ENCODE results near the gene LRFN3.
"Not testable (repeated sequence)": the region's sequence is repeated elsewhere in the genome, so short reads cannot be mapped to it uniquely, and the experiment has no call there.

Gene LRFN3

DNA sequence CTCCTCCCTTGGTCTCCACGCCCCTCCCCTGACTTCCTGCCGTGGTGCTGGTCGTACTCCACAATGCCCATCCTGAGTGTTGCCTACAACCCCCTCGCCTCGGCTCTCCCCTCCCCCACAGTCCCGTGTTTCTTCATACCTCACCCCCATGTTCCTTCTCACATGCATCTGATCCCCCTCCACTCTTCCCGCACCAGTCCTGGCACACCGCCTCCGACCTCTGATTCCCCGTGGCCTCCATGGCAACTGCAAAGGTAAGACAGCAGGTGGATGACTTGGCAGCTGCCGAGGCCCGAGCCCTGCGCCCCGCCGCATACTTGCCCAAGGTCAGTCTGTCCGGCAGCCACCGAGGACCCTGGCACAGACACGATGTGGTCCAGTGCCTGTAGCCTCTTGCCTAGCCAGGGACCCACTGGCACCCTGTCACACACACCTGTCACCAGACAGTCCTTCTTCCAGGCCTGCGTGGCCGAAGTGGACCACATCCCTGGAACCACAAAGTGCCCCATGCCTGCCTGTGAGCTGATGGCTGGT lies 42.7 kb downstream of the LRFN3 start:
- no peak for DNase-seq (ENCODE audit: low read depth)
- TF ChIP-seq, protein P1, sequence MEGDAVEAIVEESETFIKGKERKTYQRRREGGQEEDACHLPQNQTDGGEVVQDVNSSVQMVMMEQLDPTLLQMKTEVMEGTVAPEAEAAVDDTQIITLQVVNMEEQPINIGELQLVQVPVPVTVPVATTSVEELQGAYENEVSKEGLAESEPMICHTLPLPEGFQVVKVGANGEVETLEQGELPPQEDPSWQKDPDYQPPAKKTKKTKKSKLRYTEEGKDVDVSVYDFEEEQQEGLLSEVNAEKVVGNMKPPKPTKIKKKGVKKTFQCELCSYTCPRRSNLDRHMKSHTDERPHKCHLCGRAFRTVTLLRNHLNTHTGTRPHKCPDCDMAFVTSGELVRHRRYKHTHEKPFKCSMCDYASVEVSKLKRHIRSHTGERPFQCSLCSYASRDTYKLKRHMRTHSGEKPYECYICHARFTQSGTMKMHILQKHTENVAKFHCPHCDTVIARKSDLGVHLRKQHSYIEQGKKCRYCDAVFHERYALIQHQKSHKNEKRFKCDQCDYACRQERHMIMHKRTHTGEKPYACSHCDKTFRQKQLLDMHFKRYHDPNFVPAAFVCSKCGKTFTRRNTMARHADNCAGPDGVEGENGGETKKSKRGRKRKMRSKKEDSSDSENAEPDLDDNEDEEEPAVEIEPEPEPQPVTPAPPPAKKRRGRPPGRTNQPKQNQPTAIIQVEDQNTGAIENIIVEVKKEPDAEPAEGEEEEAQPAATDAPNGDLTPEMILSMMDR (conservative IDR thresholded peaks at IDR 0.05; ENCODE audit: low read depth, low read length) = no peak
- H3K4me3 ChIP-seq (ENCODE audit: low read length) = no peak overlapping the region

DNA sequence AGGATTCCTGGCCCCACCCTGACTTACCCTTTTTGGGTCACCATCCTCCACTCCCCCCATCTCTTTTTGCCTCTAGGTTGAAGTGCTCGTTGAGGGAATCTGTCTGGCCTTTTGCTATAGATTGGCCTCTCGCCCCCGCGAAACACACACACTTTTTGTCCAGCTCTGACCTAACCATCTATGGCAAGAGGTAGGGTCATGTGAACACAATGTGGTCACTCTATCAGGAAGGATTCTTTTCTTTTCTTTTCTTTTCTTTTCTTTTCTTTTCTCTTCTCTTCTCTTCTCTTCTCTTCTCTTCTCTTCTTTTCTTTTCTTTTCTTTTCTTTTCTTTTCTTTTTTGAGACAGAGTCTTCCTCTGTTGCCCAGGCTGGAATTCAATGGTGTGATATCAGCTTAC lies 44.8 kb downstream of the LRFN3 start:
- H3K4me3 ChIP-seq (ENCODE audit: low read length) = not testable (repeated sequence)

DNA sequence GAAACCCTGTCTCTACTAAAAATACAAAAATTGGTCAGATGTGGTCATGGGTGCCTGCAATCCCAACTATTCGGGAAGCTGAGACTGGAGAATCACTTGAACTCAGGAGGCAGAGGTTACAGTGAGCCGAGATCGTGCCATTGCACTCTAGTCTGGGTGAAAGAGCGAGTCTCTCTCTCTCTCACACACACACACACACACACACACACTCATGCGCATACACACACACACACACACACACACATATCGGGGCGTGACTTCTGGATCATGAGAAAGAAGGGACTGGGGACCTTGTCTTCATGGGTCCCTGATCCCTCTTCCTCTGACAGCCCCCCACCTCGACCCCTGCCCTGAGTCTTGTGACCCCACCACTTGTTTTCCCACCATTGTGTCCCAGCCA lies 47.0 kb downstream of the LRFN3 start:
- no peak overlapping the region for H3K4me3 ChIP-seq (ENCODE audit: low read length)
- DNase-seq (ENCODE audit: low read depth) = no peak

More for the DNA sequence above, 44.8 kb downstream of the LRFN3 start:
- not testable (repeated sequence) for DNase-seq (ENCODE audit: low read depth)

DNA sequence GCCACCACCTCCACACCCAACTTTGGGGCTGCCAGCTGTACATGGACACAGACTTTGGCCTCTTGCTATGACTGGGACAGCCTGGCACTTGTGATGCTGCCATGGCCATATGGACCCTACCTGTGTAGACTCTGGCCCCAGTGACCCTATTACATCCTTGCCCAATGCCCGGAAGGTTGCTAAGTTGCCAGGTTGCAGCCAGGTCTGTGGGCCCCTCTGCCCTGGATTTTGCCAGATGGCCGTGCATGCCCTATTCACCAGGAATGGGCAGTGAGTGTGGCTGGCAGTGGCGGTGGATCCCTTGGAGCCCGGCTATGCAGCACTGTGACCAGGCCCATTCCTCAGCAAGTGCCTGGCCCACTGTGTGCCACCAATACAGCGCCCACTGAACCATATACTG lies 49.9 kb downstream of the LRFN3 start:
- no peak overlapping the region for H3K4me3 ChIP-seq (ENCODE audit: low read length)
- TF ChIP-seq, protein P1 (conservative IDR thresholded peaks at IDR 0.05; ENCODE audit: low read depth, low read length) = no peak
- no peak for DNase-seq (ENCODE audit: low read depth)

More for the DNA sequence above, 47.0 kb downstream of the LRFN3 start:
- TF ChIP-seq, protein P1 (conservative IDR thresholded peaks at IDR 0.05; ENCODE audit: low read depth, low read length) = no peak

DNA sequence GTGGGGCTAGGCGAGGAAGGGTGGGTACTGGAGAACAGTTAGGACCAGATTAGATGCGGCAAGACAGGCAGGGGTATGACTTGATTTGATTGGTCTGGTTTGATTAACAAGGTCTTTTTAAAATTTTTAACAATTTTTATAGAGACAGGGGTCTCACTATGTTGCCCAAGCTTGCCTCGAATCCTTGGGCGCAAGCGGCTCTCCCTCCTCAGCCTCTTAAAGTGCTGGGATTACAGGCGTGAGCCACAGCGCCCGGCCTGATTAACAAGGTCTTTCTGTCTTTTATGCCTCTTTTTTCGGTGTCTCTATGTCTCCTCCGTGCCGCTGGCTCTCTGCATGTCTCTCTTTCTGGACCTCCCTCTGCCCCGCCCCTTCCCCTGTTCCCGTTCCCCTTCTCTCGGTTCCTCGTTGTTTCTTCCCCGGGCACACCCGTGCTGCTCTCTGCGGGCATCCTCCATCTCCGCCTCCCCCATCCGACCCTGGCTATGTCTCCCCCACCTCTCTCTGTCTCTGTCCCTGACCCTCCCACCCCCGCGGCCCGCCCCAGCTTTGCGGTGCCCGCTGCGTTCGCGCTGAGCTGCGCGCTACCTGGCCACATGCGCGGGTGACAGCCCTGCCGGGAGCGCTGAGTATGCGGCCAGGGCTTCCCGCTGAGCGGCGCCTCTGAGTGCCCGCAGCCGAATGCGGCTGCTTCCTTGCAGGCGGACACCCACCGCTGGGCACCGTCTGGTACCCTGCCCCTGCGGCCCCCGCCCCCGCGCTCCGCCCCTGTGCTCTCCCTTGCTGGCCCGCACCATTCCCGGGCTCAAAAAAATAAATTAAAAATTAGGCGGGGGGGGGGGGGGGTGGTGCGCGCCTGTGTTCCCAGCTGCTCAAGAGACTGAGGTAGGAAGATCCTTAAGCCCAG lies 50.7 kb downstream of the LRFN3 start:
- DNase-seq (ENCODE audit: low read depth) = no peak
- peak overlapping the region; percentile 33 for H3K4me3 ChIP-seq (ENCODE audit: low read length)
- TF ChIP-seq, protein P1 (conservative IDR thresholded peaks at IDR 0.05; ENCODE audit: low read depth, low read length) = no peak

DNA sequence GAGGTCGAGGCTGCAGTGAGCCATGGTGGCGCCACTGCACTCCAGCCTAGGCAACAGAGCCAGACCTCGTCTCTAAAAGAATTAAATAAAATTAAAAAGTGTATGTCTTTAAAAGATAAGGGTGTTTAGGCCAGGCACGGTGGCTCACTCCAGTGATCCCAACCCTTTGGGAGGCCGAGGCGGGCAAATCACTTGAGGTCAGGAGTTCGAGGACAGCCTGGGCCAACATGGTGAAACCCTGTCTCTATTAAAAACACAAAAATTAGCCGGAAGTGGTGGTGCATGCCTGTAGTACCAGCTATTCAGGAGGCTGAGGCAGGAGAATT lies 51.4 kb downstream of the LRFN3 start:
- no peak for DNase-seq (ENCODE audit: low read depth)
- no peak overlapping the region for H3K4me3 ChIP-seq (ENCODE audit: low read length)
- TF ChIP-seq, protein P1 (conservative IDR thresholded peaks at IDR 0.05; ENCODE audit: low read depth, low read length) = no peak

DNA sequence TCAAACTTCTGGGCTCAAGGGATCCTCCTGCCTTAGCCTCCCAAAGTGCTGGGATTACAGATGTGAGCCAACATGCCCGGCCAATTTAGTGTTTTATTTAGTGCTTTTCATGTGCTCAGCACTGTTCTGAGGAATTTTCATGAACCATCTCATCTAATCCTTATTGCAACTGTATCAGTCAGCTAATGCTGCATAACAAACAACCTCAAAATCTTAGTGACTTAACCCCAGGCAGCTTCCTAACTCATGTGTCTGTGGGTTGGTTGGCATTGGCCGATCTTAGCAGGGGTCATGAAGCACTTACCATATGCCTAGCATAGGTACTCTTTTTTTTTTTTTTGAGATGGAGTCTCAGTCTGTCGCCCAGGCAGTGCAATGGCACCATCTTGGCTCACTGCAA lies 52.6 kb downstream of the LRFN3 start:
- no peak overlapping the region for H3K4me3 ChIP-seq (ENCODE audit: low read length)
- no peak for DNase-seq (ENCODE audit: low read depth)
- TF ChIP-seq, protein P1 (conservative IDR thresholded peaks at IDR 0.05; ENCODE audit: low read depth, low read length) = no peak
